Esophagus muscularis mucosa (tissue), 4 donors: ENCODE data around the gene ROBO1. TPM values are rescaled to one million over a fixed set of nuclear protein-coding genes. Genes with fewer than 3 reads are reported as not detected.

Source experiments
- DNase-seq: peaks from one replicate; pipeline ENCODE4 v3.0.0-alpha.2; 2017; ENCODE audit errors: extremely low spot score
- H3K27ac ChIP-seq, 4 donors: fragments of 200-600 bp; sonication (generic); replicated peaks in 1 of 4; 1 replicate in 3 of 4; 2 replicates in 1 of 4; pipeline ENCODE4 v1.5.1; 2016 to 2019; ENCODE audit warnings: mild to moderate bottlenecking in 1 of 4
- H3K27me3 ChIP-seq, 4 donors: fragments of 200-600 bp; sonication (generic); one replicate each; pipeline versions ENCODE4 v1.5.1 to v1.6.0; 2016 to 2019
- H3K36me3 ChIP-seq, 4 donors: fragments of 200-600 bp; sonication (generic); one replicate each; pipeline ENCODE4 v1.5.1; 2016 to 2019
- H3K4me1 ChIP-seq, 4 donors: fragments of 200-600 bp; sonication (generic); one replicate each; pipeline ENCODE4 v1.5.1; 2016 to 2019
- H3K4me3 ChIP-seq, 4 donors: fragments of 200-600 bp; sonication (generic); 1 replicate in 2 of 4; 2 replicates in 2 of 4; pipeline ENCODE4 v1.5.1; 2016 to 2019; ENCODE audit warnings: mild to moderate bottlenecking in 4 of 4, moderate library complexity in 1 of 4
- H3K9me3 ChIP-seq, 4 donors: fragments of 200-600 bp; sonication (generic); 1 replicate in 3 of 4; 2 replicates in 1 of 4; pipeline ENCODE4 v1.5.1; 2016 to 2019
- EP300 ChIP-seq: sonication (generic); formaldehyde crosslinking; IDR thresholded peaks from one replicate; pipeline ENCODE4 v1.6.1; 2017; ENCODE audit warnings: antibody characterized with exemption
- POLR2A ChIP-seq: fragments of 450-650 bp; IDR thresholded peaks from one replicate; pipeline ENCODE4 v1.6.1; 2017; ENCODE audit warnings: antibody characterized with exemption, moderate library complexity, mild to moderate bottlenecking, low read depth
- POLR2AphosphoS5 ChIP-seq, 2 donors: sonication (generic); formaldehyde crosslinking; IDR thresholded peaks; one replicate each; pipeline ENCODE4 v1.6.1; 2017; ENCODE audit warnings: antibody characterized with exemption in 2 of 2
- WGBS: methylation state at CpG from one replicate; pipeline ENCODE4 v1.1.5; 2018; 5-methylcytosine and 5-hydroxymethylcytosine counted together
- intact Hi-C: fragments of 100-400 bp; cut with DNase I; formaldehyde crosslinking; loops from one replicate; pipeline ENCODE4 v1.15.1; 2023
- total RNA-seq, 4 donors: library from RNA; depleted of rRNA; stranded (reverse); fragments of >200 nt; gene quantifications; one replicate each; pipeline versions ENCODE4 v1.1.0 to v1.2.1, GENCODE V29; 2016
- TF ChIP-seq, protein P1 (sequence below), 3 experiments: fragments of 200-600 bp in 2 of 3; fragments of 450-650 bp in 1 of 3; sonication (generic) in 2 of 3; IDR thresholded peaks; one replicate each; pipeline ENCODE4 v1.5.1; 2017 to 2019; ENCODE audit warnings: antibody characterized with exemption in 3 of 3, mild to moderate bottlenecking in 2 of 3, moderate library complexity in 1 of 3

The ROBO1 gene
- total RNA-seq, 4 donors from 2014 or later = 9.6 to 14.2 (median 12.6) TPM

DNA sequence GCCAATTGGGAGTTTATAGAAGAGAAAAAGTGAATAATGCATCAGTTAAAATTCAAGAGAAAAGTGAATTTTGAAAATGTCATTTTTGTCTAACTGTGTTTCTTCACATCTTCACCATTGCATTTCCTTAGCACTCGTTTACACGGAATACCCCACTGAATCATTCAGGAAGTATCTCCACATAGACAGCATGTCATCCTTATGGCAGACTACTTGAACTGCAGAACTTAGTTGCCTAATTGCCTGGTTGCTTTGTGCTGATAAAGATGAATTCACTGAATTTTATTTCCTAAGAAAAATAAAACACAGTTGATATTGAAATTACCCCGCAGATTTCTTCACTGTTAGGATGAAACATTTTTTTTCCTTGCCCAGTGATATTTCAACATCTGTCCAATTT is 627.1 kb downstream of the ROBO1 start:
- Histone ChIP-seq H3K4me3 (no peak overlapping the region), H3K9me3 (no peaks in the 10 kb centered on the region), H3K27ac (no peak overlapping the region), H3K36me3 (no peaks in the 10 kb centered on the region), H3K4me1 (no peaks in the 10 kb centered on the region), H3K27me3 (no peaks in the 10 kb centered on the region)
- WGBS = 76% methylated on average over 3 of the region's 3 CpGs
- DNase-seq = no peak
- TF ChIP-seq, protein P1, sequence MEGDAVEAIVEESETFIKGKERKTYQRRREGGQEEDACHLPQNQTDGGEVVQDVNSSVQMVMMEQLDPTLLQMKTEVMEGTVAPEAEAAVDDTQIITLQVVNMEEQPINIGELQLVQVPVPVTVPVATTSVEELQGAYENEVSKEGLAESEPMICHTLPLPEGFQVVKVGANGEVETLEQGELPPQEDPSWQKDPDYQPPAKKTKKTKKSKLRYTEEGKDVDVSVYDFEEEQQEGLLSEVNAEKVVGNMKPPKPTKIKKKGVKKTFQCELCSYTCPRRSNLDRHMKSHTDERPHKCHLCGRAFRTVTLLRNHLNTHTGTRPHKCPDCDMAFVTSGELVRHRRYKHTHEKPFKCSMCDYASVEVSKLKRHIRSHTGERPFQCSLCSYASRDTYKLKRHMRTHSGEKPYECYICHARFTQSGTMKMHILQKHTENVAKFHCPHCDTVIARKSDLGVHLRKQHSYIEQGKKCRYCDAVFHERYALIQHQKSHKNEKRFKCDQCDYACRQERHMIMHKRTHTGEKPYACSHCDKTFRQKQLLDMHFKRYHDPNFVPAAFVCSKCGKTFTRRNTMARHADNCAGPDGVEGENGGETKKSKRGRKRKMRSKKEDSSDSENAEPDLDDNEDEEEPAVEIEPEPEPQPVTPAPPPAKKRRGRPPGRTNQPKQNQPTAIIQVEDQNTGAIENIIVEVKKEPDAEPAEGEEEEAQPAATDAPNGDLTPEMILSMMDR (IDR thresholded peaks at IDR 0.05) = no peak
- no peak for TF ChIP-seq POLR2AphosphoS5 (IDR thresholded peaks at IDR 0.05)
- no peak for TF ChIP-seq POLR2A
- intact Hi-C loops = no loop called here

DNA sequence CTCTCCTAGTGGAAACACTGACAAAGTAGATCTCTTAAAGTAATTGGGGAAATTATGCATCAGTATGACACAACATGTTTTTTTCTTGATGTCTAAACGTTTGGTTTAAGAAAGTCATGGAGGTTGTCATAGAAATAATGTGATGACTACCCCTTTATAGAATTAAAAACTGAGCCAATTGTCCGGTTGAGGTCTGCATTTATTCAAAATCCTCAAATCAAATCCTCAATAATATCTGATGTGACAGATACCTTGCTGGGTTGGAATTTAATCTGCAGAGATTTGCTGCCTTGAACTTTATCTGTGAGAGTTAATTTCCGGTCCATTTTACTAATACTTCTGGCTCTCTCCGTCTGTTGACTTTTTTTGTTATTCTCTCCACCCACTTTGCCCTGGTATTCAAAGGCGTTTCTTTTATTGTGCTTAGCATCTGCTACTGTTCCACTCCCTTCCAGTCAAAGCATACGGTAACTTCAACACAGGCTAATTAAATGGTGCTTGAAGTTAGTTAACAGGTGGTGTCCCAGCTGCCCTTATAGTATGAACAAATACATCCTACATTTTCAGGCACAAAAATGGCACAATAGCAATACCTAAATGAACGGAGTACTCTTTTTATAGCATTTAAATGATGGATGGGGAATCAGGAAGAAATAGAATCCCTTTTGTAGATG is 628.3 kb downstream of the ROBO1 start:
- H3K27me3 ChIP-seq = no peaks in the 10 kb centered on the region
- intact Hi-C loops = no loop called here
- no peak overlapping the region for H3K27ac ChIP-seq
- 64% methylated on average over 7 of the region's 7 CpGs for WGBS
- no peaks in the 10 kb centered on the region for H3K9me3 ChIP-seq
- H3K36me3 ChIP-seq = no peaks in the 10 kb centered on the region
- H3K4me1 ChIP-seq = no peaks in the 10 kb centered on the region
- no peak for DNase-seq
- H3K4me3 ChIP-seq = no peak overlapping the region
- no peak for TF ChIP-seq EP300

DNA sequence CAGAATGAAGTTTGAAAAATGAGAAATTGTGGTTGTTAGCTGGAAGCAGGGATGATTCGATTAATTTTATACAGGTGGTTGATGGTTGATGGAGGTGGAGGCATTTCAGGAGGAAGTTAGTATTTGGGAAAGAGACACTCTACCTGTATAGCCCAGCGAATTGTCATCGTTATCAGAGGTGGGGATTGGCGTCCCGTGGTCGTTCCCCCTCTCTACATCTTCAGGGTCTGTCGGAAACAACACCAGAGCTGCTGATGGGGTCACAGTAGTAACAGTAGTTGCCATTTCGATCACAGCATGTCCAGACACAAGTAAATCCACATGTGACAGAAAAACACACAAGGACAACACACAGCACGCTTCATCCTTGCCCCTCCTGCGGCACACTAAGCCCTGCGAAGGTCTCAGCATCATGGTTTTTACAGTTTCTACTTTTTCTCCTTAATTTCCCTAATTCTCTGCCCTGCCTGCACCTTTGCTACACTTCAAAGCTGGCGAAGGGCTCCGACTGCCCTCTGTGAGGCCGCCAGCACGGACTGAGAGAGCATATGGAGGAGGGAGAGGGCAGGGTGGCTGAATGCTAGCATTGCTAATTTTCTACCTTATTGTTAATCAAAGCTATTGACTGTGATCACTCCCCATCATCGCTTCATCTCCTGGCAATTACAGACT is 642.3 kb downstream of the ROBO1 start:
- no peak for DNase-seq
- Histone ChIP-seq H3K27me3 (no peaks in the 10 kb centered on the region), H3K36me3 (no peaks in the 10 kb centered on the region), H3K4me3 (no peak overlapping the region), H3K4me1 (no peaks in the 10 kb centered on the region), H3K27ac (no peak overlapping the region), H3K9me3 (peaks cover 0 to 5% (median 0%) of the 10 kb centered on the region in 4 donors)
- WGBS = 68% methylated on average over 16 of the region's 16 CpGs
- intact Hi-C loops = no loop called here
- TF ChIP-seq, protein P1 (IDR thresholded peaks at IDR 0.05) = no peak
- TF ChIP-seq POLR2AphosphoS5 (IDR thresholded peaks at IDR 0.05) = no peak
- TF ChIP-seq POLR2A = no peak
- no peak for TF ChIP-seq EP300

GRCh38 chr3:79115458-79115857 is 652.3 kb downstream of the ROBO1 start:
- Histone ChIP-seq H3K27ac (no peak overlapping the region), H3K4me3 (no peak overlapping the region), H3K9me3 (no peaks in the 10 kb centered on the region), H3K36me3 (no peaks in the 10 kb centered on the region), H3K27me3 (no peaks in the 10 kb centered on the region), H3K4me1 (no peaks in the 10 kb centered on the region)
- TF ChIP-seq POLR2A = no peak
- no peak for TF ChIP-seq EP300
- TF ChIP-seq POLR2AphosphoS5 (IDR thresholded peaks at IDR 0.05) = no peak
- TF ChIP-seq, protein P1 (IDR thresholded peaks at IDR 0.05) = no peak
- WGBS = 86% methylated on average over 4 of the region's 4 CpGs
- intact Hi-C loops = no loop called here
- no peak for DNase-seq

GRCh38 chr3:79113876-79114275 is 653.9 kb downstream of the ROBO1 start:
- H3K9me3 ChIP-seq = no peaks in the 10 kb centered on the region
- DNase-seq = no peak
- 92% methylated on average over 3 of the region's 3 CpGs for WGBS
- no peak for TF ChIP-seq POLR2A
- TF ChIP-seq POLR2AphosphoS5 (IDR thresholded peaks at IDR 0.05) = no peak
- TF ChIP-seq, protein P1 (IDR thresholded peaks at IDR 0.05) = no peak
- TF ChIP-seq EP300 = no peak
- no peaks in the 10 kb centered on the region for H3K4me1 ChIP-seq
- H3K27ac ChIP-seq = no peak overlapping the region
- intact Hi-C loops = no loop called here
- no peaks in the 10 kb centered on the region for H3K36me3 ChIP-seq
- no peaks in the 10 kb centered on the region for H3K27me3 ChIP-seq
- H3K4me3 ChIP-seq = no peak overlapping the region
